GM18519 (cell line): ENCODE data around the gene MPPE1.
"Not testable (repeated sequence)": the region's sequence is repeated elsewhere in the genome, so short reads cannot be mapped to it uniquely, and the experiment has no call there.

Experiments used
- ATAC-seq: cut with Tn5 transposase; IDR thresholded peaks from one replicate; pipeline ENCODE4 v1.9.1; 2021; ENCODE audit warnings: mild to moderate bottlenecking, moderate library complexity; ENCODE audit not compliant: unreplicated experiment, low FRiP score

The MPPE1 gene

DNA sequence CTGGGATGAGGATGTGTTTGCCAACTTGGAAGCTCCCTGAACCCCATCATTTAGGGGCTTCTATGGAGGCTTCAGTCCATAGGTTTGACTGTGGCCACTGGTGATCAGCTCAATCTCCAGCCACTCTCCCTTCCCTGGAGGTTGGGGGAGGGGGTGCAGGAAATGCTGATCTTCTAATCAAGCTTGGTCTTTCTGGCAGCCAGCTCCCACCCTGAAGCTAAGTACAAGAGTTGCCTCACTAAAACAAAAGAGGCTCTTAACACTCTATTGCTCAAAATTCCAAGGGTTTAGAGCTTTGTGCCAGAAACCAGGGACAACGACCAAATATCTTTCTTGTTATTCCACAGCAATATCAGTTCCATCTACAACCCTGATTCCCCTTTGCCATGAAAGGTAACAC is 19.4 kb upstream of the MPPE1 start:
- no peak for ATAC-seq

- no peak for ATAC-seq
These were observed 17.8 kb upstream of the MPPE1 start for GRCh38 chr18:11925800-11926481.

GRCh38 chr18:11923450-11923849 is 15.3 kb upstream of the MPPE1 start:
- no peak for ATAC-seq

DNA sequence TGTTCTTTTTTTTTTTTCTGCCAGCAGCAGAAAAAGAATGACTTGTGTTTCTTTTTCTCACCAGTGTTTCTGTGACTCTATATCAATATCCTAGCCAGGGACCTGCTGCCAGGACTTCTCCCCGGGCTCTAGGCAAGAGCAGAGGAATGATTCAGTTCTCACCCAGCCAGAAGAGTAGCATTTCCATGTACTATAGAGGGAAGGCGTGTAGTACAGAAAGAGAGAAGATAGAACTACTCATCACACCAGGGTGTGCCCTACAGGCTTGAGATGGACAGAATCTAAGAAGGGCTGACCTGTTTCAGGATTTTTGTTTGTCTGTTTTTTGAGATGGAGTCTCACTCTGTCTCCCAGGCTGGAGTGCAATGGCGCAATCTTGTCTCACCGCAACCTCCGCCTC is 11.4 kb upstream of the MPPE1 start:
- not testable (repeated sequence) for ATAC-seq

DNA sequence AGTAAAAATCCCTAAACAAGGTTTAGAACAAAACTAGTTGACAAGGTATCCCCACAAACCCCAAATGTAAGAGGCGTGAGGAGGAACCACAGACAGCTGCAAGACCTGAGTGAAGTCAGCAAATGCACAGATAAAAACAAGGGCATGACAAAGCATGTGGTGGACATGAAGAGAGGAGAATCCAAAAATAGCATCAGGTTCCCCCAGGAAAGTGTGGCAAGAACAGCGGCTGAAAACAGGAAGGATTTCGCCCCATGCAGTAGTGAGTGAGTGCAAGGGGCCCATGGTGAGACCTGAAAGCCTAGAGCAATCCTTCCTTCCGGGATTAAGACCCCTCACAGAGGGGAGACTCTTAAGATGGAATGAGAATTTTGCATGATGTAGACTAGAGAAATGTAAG is 8.8 kb upstream of the MPPE1 start:
- not testable (repeated sequence) for ATAC-seq

DNA sequence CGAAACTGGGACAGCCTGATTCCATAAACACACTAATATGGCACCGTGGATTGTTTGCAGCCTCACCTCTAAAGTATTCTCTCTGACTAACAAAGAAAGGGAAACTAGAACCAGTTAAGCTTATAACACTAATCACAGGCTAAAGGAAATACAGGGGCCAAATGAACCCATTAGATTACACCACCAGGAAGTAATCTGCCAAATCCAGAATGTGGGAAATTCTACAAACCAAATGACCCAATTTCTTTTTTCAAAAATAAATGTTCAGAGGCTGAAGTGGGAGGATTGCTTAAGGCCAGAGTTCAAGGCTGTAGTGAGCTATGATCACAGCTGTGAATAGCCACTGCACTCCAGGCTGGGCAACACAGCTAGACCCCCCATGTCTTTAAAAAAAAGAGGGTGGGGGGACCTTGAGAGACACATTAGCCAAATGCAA is 1.5 kb upstream of the MPPE1 start:
- no peak for ATAC-seq

GRCh38 chr18:11909061-11909455 is 941 bp upstream of the MPPE1 start:
- ATAC-seq: no peak

- ATAC-seq: no peak
These were observed 917 bp downstream of the MPPE1 start for GRCh38 chr18:11906926-11907874.

- no peak for ATAC-seq
These were observed 1.9 kb downstream of the MPPE1 start for GRCh38 chr18:11906176-11906575.

DNA sequence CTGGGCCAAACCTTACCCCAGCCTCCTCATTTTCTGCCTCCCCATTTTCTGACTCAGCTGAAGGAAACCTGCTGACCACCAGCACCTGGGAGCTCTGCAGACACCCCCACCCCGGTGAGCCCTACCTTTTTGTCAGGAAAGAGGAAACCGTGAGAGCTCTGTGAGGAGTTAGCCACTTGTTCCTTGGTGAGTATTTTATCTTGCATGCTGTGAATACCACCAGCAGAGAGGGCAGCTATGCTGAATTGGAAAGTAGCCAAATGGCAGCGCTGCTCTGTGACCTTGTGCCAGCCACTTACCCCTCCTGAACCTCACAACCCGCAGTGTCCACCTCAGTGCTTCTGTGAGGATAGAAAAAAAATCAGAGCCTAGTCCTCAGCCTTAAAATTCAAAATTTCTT is 2.5 kb downstream of the MPPE1 start:
- ATAC-seq: no peak

DNA sequence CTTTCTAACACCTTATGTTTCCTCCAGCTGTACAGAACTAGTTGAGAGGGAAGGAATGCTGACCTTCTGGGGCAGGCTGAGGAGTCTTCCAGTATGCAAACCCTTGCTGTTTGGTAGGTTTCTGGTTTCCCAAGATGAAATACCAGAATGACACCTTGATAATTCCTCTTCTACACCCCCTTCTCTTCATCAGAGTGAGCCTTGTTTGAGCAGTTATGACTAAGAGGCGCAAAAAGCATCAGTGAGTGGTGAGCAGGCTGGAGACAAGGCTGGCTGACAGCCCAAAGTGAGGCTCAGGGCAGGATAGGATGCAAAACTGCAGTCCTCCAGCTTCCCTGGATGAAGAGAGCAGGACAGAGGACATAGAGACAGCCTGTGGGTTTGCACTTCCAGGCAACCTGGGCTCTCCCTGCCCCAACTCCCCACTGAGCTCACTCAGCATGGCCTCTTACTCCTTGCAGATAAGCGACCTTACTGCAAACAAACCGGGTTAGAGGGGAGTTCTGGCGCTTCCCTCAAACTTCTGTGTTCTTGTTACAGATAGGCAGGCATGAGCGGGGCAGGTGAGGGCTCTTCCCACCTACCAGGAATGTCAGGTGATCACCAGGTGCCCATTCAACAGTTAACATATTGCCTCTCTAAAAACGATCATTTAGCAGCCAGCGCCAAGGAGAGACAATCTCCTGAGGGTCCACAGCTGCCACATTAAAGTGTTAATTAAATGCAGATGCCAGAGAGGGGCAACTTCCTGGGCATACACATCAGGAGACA is 5.4 kb downstream of the MPPE1 start:
- ATAC-seq: no peak

- ATAC-seq: no peak
These were observed 6.2 kb downstream of the MPPE1 start for GRCh38 chr18:11901826-11902438.

DNA sequence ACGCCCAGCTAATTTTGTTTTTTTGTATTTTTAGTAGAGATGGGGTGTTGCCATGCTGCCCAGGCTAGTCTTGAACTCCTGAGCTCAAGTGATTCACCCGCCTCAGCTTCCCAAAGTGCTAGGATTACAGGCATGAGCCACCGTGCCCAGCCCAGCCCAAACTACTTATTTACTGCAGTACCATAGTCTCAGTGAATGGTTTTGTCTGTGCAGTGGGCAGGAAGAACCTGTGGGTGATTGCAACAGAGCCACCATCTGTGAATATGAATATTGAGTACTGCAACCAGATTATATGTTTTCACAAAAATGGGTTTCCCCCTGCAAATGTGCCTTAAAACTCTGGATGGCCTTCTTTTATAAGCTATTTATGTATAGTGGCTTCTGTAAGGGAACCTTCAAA is 9.1 kb downstream of the MPPE1 start:
- ATAC-seq: no peak

DNA sequence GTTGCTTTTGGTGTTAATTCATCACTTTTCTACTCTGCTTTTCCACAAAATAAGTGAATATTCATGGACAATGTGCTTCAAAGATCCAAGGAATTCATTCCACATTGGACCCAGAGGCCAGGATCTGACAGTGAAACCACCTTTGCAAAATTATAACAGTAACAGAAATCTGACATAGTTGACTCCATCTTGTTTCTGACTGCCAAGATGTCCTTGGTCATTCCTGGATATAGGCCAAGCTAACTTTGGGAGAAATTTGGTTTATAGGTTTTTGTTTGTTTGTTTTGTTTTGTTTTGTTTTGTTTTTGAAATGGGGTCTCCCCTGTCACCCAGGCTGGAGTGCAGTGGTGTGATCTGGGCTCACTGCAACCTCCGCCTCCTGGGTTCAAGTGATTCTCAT is 10.3 kb downstream of the MPPE1 start:
- no peak for ATAC-seq

DNA sequence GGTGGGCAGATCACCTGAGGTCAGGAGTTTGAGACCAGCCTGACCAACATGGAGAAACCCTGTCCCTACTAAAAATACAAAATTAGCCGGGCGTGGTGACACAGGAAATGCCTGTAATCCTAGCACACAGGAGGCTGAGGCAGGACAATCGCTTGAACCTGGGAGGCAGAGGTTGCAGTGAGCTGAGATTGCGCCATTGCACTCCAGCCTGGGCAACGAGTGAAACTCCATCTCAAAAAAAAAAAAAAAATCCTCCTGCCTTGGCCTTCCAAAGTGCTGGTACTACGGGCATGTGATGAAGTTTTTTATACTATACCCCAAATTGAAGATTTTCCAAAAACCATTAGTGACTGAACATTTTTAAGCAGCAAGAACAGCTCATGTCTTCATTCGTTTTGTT is 15.7 kb downstream of the MPPE1 start:
- not testable (repeated sequence) for ATAC-seq

- ATAC-seq: no peak
These were observed 16.4 kb downstream of the MPPE1 start for GRCh38 chr18:11891737-11892136.

GRCh38 chr18:11889284-11889683 is 18.8 kb downstream of the MPPE1 start:
- no peak for ATAC-seq

GRCh38 chr18:11888726-11889125 is 19.4 kb downstream of the MPPE1 start:
- no peak for ATAC-seq

DNA sequence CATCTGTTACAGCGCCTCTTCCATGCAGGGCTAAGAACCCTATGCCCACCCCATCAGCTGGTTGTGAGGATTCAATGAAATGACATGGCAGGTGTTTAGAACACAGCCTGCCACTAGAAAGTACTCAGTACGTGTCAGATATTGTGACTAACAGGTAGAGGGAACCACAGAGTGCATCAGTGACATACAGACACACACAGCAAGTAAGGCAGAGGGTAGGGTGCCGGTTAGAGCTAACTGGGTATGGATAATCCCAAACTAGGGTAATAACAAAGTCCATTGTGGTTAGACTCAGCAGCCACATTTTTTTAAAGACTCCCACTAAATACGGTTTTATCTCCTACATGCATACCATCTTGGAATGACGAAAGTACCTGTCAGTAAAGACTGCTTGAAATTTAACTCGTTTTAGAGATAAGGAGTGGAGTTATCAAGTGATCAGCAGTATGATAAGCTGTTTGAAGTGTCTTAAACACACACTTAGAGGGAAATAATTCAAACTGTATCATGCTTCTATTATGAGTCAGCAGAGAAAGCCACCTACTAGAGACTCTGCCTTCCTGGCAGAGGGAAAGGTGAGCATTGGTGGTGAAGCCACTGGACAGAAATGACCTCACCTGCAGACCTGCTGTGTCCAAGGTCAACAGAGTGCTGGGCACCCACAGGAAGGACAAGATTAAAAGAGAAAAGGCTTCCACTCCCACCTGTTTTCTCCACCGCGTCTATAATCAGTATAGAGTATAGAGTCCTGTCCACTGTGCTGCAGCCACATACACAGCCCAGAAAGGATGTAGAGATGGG is 20.6 kb downstream of the MPPE1 start:
- ATAC-seq: no peak
